SK-N-SH (cell line): Measurements from ENCODE around the gene RNF212. TPM values are rescaled to one million over a fixed set of nuclear protein-coding genes. Genes with fewer than 3 reads are reported as not detected.

Experiments
- CTCF ChIA-PET: fragments of 300-600, 350-600 bp; formaldehyde crosslinking; extraction: SDS; loops from one replicate; lab custom pipeline; 2021; lab: Yijun Ruan, JAX
- POLR2A ChIA-PET: fragments of 350-600 bp; sonication (Branson Sonifier 250); formaldehyde crosslinking; extraction: SDS; loops from one replicate; lab custom pipeline; 2020; ENCODE audit warnings: antibody characterized with exemption, inconsistent platforms; lab: Yijun Ruan, JAX
- DNase-seq: peaks from one replicate; pipeline ENCODE4 v3.0.0; 2012
- H2AFZ ChIP-seq: fragments of 200-600 bp; sonication (generic); 2 replicates; pipeline ENCODE4 v1.8.1; 2016; ENCODE audit warnings: antibody characterized with exemption, mild to moderate bottlenecking, low read depth
- H3F3A ChIP-seq: fragments of 200-600 bp; sonication (generic); replicated peaks from 2 replicates; pipeline ENCODE3; 2016; ENCODE audit warnings: antibody characterized with exemption, mild to moderate bottlenecking; ENCODE audit not compliant: insufficient read depth
- H3K27ac ChIP-seq, 2 experiments: fragments of 200-500 bp in 1 of 2; fragments of 200-600 bp in 1 of 2; sonication (Bioruptor generic) in 1 of 2; sonication (generic), shearing (Covaris generic) in 1 of 2; 2 replicates each; pipeline versions ENCODE4 v1.5.1 to v1.6.1; 2014 to 2016; ENCODE audit warnings: low read depth in 2 of 2, inconsistent platforms in 1 of 2, low read length in 1 of 2, mild to moderate bottlenecking in 1 of 2, mixed read lengths in 1 of 2
- H3K27me3 ChIP-seq: fragments of 200-600 bp; sonication (generic), shearing (Covaris generic); 2 replicates; pipeline ENCODE4 v1.6.1; 2016; ENCODE audit warnings: mixed run types; ENCODE audit not compliant: insufficient read depth
- H3K36me3 ChIP-seq, 2 experiments: fragments of 200-500 bp in 1 of 2; fragments of 200-600 bp in 1 of 2; sonication (Bioruptor generic) in 1 of 2; sonication (generic) in 1 of 2; replicated peaks in 1 of 2; 2 replicates each; pipeline versions ENCODE3 to v1.5.1; 2014 to 2016; ENCODE audit warnings: low read length in 1 of 2, mild to moderate bottlenecking in 1 of 2; ENCODE audit not compliant: insufficient read depth in 2 of 2, control insufficient read depth in 1 of 2
- H3K4me1 ChIP-seq, 2 experiments: fragments of 200-500 bp in 1 of 2; fragments of 200-600 bp in 1 of 2; sonication (Bioruptor generic) in 1 of 2; sonication (generic), shearing (Covaris generic) in 1 of 2; 2 replicates each; pipeline versions ENCODE4 v1.5.1 to v1.6.1; 2014 to 2016; ENCODE audit warnings: low read depth in 1 of 2, low read length in 1 of 2, mixed run types in 1 of 2; ENCODE audit not compliant: insufficient read depth in 2 of 2, control insufficient read depth in 1 of 2
- H3K4me2 ChIP-seq: fragments of 200-600 bp; sonication (generic), shearing (Covaris generic); 2 replicates; pipeline ENCODE4 v1.6.1; 2017; ENCODE audit warnings: mixed run types
- H3K4me3 ChIP-seq, 2 experiments: fragments of 200-500 bp in 1 of 2; fragments of 200-600 bp in 1 of 2; sonication (Bioruptor generic) in 1 of 2; sonication (generic), shearing (Covaris generic) in 1 of 2; 2 replicates each; pipeline versions ENCODE4 v1.5.1 to v1.8.1; 2014 to 2016; ENCODE audit warnings: low read depth in 2 of 2, inconsistent platforms in 1 of 2, low read length in 1 of 2, mild to moderate bottlenecking in 1 of 2, mixed read lengths in 1 of 2, moderate library complexity in 1 of 2
- H3K79me2 ChIP-seq: fragments of 200-600 bp; sonication (generic); 2 replicates; pipeline ENCODE4 v1.8.1; 2017; ENCODE audit warnings: mild to moderate bottlenecking; ENCODE audit not compliant: insufficient read depth
- H3K9ac ChIP-seq: fragments of 200-600 bp; sonication (generic); 2 replicates; pipeline ENCODE4 v1.6.1; 2017; ENCODE audit warnings: mixed run types
- H3K9me2 ChIP-seq: fragments of 200-600 bp; sonication (generic); 2 replicates; pipeline ENCODE4 v1.6.1; 2017; ENCODE audit warnings: mixed run types
- H3K9me3 ChIP-seq: fragments of 200-600 bp; sonication (generic); 2 replicates; pipeline ENCODE4 v1.6.1; 2017; ENCODE audit warnings: mixed run types, mild to moderate bottlenecking, moderate library complexity
- H4K20me1 ChIP-seq: fragments of 200-600 bp; sonication (generic); 2 replicates; pipeline ENCODE4 v1.6.1; 2017; ENCODE audit warnings: mild to moderate bottlenecking, mixed run types; ENCODE audit not compliant: insufficient read depth
- FOSL2 ChIP-seq: IDR thresholded peaks from 2 replicates; pipeline ENCODE4 v1.4.0; 2012; ENCODE audit warnings: low read depth, mild to moderate bottlenecking, moderate library complexity, borderline replicate concordance
- FOXJ3 ChIP-seq: sonication (generic); formaldehyde crosslinking; IDR thresholded peaks from 2 replicates; pipeline ENCODE4 v1.5.1; 2020; ENCODE audit warnings: mild to moderate bottlenecking, missing genetic modification reagents
- FOXM1 ChIP-seq: IDR thresholded peaks from 2 replicates; pipeline ENCODE4 v1.4.0; 2012; ENCODE audit warnings: low read depth, mild to moderate bottlenecking
- GATA2 ChIP-seq: sonication (generic); formaldehyde crosslinking; IDR thresholded peaks from 2 replicates; pipeline ENCODE4 v1.5.0; 2020; ENCODE audit warnings: mild to moderate bottlenecking, missing genetic modification reagents
- MEF2A ChIP-seq: IDR thresholded peaks from 2 replicates; pipeline ENCODE4 v1.4.0; 2012; ENCODE audit warnings: low read depth, borderline replicate concordance
- NRF1 ChIP-seq: IDR thresholded peaks from 2 replicates; pipeline ENCODE4 v1.6.1; 2012; ENCODE audit warnings: low read depth, mild to moderate bottlenecking, low read length
- RFX5 ChIP-seq: IDR thresholded peaks from 2 replicates; pipeline ENCODE4 v1.6.1; 2012; ENCODE audit warnings: mild to moderate bottlenecking, improper control_type of control experiment, low read length
- RXRA ChIP-seq: IDR thresholded peaks from 2 replicates; pipeline ENCODE4 v1.4.0; 2012; ENCODE audit warnings: low read depth, mild to moderate bottlenecking, borderline replicate concordance
- TAF1 ChIP-seq: IDR thresholded peaks from 2 replicates; pipeline ENCODE4 v1.6.1; 2012; ENCODE audit warnings: low read depth, mild to moderate bottlenecking, low read length, moderate library complexity, borderline replicate concordance
- TCF12 ChIP-seq: IDR thresholded peaks from 2 replicates; pipeline ENCODE4 v1.4.0; 2012
- WGBS: methylation state at CpG from one replicate; pipeline ENCODE4 v1.1.6; 2017; ENCODE audit warnings: low lambda C conversion rate; 5-methylcytosine and 5-hydroxymethylcytosine counted together
- polyA plus RNA-seq, 3 experiments: library from polyadenylated mRNA; depleted of rRNA; stranded (reverse); fragments of >200 nt; gene quantifications; 2 replicates each; pipeline ENCODE4 v1.2.3, GENCODE V29; 2012
- TF ChIP-seq, protein P1 (sequence below): IDR thresholded peaks from 2 replicates; pipeline ENCODE4 v1.4.0; 2012; ENCODE audit warnings: low read depth
- TF ChIP-seq, protein P2 (sequence below): fragments of 150-350 bp; IDR thresholded peaks from 2 replicates; pipeline ENCODE4 v1.6.1; 2016; ENCODE audit warnings: mild to moderate bottlenecking, low read depth, low read length
- TF ChIP-seq, protein P3 (sequence below): fragments of 150-350 bp; IDR thresholded peaks from 2 replicates; pipeline ENCODE4 v1.6.1; 2017; ENCODE audit warnings: antibody characterized with exemption, low read length, low read depth, borderline replicate concordance
- TF ChIP-seq, protein P4 (sequence below): fragments of 200-600 bp; sonication (generic); IDR thresholded peaks from 2 replicates; pipeline ENCODE4 v1.6.1; 2017; ENCODE audit warnings: antibody characterized with exemption, mild to moderate bottlenecking, moderate library complexity

The RNF212 gene
- polyA plus RNA-seq, 1 of the 3 experiments (the other 2 are of a cell fraction): 7.0 TPM

DNA sequence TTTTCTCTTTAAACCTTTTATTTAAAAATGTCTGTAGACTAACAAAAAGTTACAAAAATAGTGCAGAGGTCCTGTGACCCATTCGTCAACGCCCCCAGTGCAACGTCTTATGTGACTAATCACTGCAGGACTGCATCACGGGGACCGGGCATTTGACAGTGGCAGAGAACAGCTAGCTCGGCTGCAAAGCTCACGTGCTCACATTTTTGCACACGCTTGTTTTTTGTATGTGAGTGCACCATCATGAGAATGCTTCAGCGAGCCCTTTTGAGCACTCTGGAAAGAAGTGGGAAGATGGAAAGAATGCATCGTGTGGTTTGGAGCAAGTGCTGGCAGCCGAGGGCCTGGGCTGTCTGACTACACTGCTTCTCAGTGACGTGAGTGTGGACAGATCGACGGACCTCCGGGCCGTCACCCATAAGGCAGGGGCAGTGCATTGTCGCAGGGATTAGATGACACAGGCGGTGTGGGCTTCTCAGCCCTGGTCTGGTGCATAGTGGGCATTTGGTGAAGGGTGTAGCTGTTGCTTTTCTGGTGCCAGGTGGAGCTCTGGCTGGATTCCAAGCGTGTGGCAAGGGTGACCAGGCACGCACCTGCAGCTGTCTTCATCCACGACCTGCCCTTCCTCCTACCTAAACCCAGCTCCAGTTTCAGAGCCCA lies 41.3 kb upstream of the RNF212 start:
- Histone ChIP-seq H2AFZ (no peak overlapping the region), H4K20me1 (no peaks in the 10 kb centered on the region), H3K4me3 (no peak overlapping the region), H3K9me3 (no peaks in the 10 kb centered on the region; the same call in 1 of the 2 replicates), H3K27ac (no peak overlapping the region), H3K27me3 (peaks cover 5% of the 10 kb centered on the region; the same call in 1 of the 2 replicates), H3K36me3 (no peaks in the 10 kb centered on the region), H3K4me1 (no peaks in the 10 kb centered on the region; a peak in 1 of 4 replicates), H3K79me2 (no peaks in the 10 kb centered on the region), H3F3A (no peaks in the 10 kb centered on the region), H3K9me2 (no peaks in the 10 kb centered on the region), H3K9ac (no peak overlapping the region), H3K4me2 (no peak overlapping the region)
- ChIA-PET POLR2A (no interaction called here), CTCF (interaction anchor here (1.0 to 1.5 kb wide), 2 partner anchors 113 to 474 kb away, joined by 3 to 4 read pairs; no protein-coding TSS in a partner anchor)
- TF ChIP-seq TAF1 (no peak), FOXM1 (no peak), FOXJ3 (CRISPR knock-in tag) (no peak), GATA2 (CRISPR knock-in tag) (no peak), RFX5 (no peak), MEF2A (no peak), FOSL2 (no peak), TCF12 (no peak), RXRA (no peak), NRF1 (no peak)
- TF ChIP-seq, protein P1, sequence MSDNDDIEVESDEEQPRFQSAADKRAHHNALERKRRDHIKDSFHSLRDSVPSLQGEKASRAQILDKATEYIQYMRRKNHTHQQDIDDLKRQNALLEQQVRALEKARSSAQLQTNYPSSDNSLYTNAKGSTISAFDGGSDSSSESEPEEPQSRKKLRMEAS: no peak
- TF ChIP-seq, protein P2, sequence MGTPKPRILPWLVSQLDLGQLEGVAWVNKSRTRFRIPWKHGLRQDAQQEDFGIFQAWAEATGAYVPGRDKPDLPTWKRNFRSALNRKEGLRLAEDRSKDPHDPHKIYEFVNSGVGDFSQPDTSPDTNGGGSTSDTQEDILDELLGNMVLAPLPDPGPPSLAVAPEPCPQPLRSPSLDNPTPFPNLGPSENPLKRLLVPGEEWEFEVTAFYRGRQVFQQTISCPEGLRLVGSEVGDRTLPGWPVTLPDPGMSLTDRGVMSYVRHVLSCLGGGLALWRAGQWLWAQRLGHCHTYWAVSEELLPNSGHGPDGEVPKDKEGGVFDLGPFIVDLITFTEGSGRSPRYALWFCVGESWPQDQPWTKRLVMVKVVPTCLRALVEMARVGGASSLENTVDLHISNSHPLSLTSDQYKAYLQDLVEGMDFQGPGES: no peak
- TF ChIP-seq, protein P3, sequence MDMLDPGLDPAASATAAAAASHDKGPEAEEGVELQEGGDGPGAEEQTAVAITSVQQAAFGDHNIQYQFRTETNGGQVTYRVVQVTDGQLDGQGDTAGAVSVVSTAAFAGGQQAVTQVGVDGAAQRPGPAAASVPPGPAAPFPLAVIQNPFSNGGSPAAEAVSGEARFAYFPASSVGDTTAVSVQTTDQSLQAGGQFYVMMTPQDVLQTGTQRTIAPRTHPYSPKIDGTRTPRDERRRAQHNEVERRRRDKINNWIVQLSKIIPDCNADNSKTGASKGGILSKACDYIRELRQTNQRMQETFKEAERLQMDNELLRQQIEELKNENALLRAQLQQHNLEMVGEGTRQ: no peak
- TF ChIP-seq, protein P4, sequence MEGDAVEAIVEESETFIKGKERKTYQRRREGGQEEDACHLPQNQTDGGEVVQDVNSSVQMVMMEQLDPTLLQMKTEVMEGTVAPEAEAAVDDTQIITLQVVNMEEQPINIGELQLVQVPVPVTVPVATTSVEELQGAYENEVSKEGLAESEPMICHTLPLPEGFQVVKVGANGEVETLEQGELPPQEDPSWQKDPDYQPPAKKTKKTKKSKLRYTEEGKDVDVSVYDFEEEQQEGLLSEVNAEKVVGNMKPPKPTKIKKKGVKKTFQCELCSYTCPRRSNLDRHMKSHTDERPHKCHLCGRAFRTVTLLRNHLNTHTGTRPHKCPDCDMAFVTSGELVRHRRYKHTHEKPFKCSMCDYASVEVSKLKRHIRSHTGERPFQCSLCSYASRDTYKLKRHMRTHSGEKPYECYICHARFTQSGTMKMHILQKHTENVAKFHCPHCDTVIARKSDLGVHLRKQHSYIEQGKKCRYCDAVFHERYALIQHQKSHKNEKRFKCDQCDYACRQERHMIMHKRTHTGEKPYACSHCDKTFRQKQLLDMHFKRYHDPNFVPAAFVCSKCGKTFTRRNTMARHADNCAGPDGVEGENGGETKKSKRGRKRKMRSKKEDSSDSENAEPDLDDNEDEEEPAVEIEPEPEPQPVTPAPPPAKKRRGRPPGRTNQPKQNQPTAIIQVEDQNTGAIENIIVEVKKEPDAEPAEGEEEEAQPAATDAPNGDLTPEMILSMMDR: no peak
- DNase-seq: no peak
- 49% methylated on average over 16 of the region's 21 CpGs for WGBS
